K562 (cell line): ENCODE measurements around the gene ZC3H11A. TPM values are rescaled to one million over a fixed set of nuclear protein-coding genes. Genes with fewer than 3 reads are reported as not detected.

Experiments
- AFF1 ChIP-seq, 2 experiments: fragments of 450-650 bp; IDR thresholded peaks; 2 replicates each; pipeline ENCODE4 v1.6.1; 2018; ENCODE audit warnings: mild to moderate bottlenecking in 2 of 2, low read depth in 1 of 2; ENCODE audit not compliant: partially characterized antibody in 2 of 2
- BRF1 ChIP-seq: IDR thresholded peaks from 3 replicates; pipeline ENCODE4 v1.6.1; 2011; ENCODE audit warnings: borderline replicate concordance, mild to moderate bottlenecking; ENCODE audit not compliant: insufficient read length; ENCODE audit errors: extremely low read depth
- CTBP1 ChIP-seq: fragments of 450-650 bp; IDR thresholded peaks from 2 replicates; pipeline ENCODE4 v1.6.1; 2016; ENCODE audit warnings: borderline replicate concordance
- GABPB2 ChIP-seq: fragments of 250-450 bp; sonication (Bioruptor Pico); conservative IDR thresholded peaks from 2 replicates; pipeline ENCODE4 v1.5.1; 2021; ENCODE audit warnings: mild to moderate bottlenecking
- ZNF140 ChIP-seq: fragments of 250-450 bp; sonication (Bioruptor Pico); IDR thresholded peaks from 2 replicates; pipeline ENCODE4 v1.8.0; 2021; ENCODE audit warnings: moderate library complexity, mild to moderate bottlenecking, inconsistent platforms
- ZNF197 ChIP-seq: fragments of 200-800 bp; sonication (Bioruptor generic); IDR thresholded peaks from 2 replicates; pipeline ENCODE4 v1.6.1; 2016; ENCODE audit warnings: low read depth, missing genetic modification characterization, missing compliant biosample characterization
- ZNF655 ChIP-seq: fragments of 250-450 bp; sonication (Bioruptor Pico); IDR thresholded peaks from 2 replicates; pipeline ENCODE4 v1.5.0; 2021
- polyA plus RNA-seq, 8 experiments: library from polyadenylated mRNA; depleted of rRNA in 4 of 8; stranded (reverse) in 5 of 8; unstranded in 3 of 8; fragments of >200 nt; fragmentation: Nextera tagmentation in 2 of 8; fragmentation: Illumina TruSeq in 1 of 8; extraction: Ambion mirVana in 2 of 8; extraction: Trizol in 1 of 8; gene quantifications; 2 replicates each; pipeline versions ENCODE4 v1.2.1 to v1.2.3, GENCODE V29; 2011 to 2014; ENCODE audit warnings: inconsistent platforms in 1 of 8, missing spikeins in 1 of 8
- total RNA-seq, 7 experiments: library from RNA; depleted of rRNA in 6 of 7; stranded (reverse); fragments of >200 nt in 6 of 7; fragmentation: Illumina TruSeq in 2 of 7; extraction: Trizol in 2 of 7; gene quantifications; 2 replicates each; pipeline versions ENCODE4 v1.2.1 to v1.2.3, GENCODE V29; 2011 to 2021; ENCODE audit warnings: low replicate concordance in 1 of 7

The ZC3H11A gene
- total and polyA plus RNA-seq, 9 of the 15 experiments (the other 6 are each of a cell fraction or from before 2014, with no cell fraction given), result 34.2 to 137 (median 102) TPM

- TF ChIP-seq AFF1 (IDR thresholded peaks at IDR 0.05; ENCODE audit: low read depth in 1 of 2, partially characterized antibody in 2 of 2), result no peak
- no peak for TF ChIP-seq BRF1
- no peak for TF ChIP-seq ZNF140
- TF ChIP-seq CTBP1, result no peak
- TF ChIP-seq ZNF197 (CRISPR knock-in tag), result no peak
- TF ChIP-seq GABPB2 (CRISPR knock-in tag), result no peak
- TF ChIP-seq ZNF655 (CRISPR knock-in tag), result no peak
- TF ChIP-seq, all 486 proteins: peak for 0
Measured at GRCh38 chr1:203828503-203828902, 33.1 kb downstream of the ZC3H11A start (continued).
